Stimulated activated CD4-positive, alpha-beta T cell treated with anti-CD3 and anti-CD28 coated beads, Interleukin-2, amount 100 ng/mL, for 24 hours (primary cell): ENCODE data around the gene XPC.

Experiments used
- DNase-seq, 2 donors: peaks; one replicate each; pipeline ENCODE4 v3.0.0-alpha.2; 2020

The XPC gene

GRCh38 chr3:14146381-14147065 is 31.9 kb downstream of the XPC start:
- peak in 1 of 2 donors; percentile 9 for DNase-seq

GRCh38 chr3:14145670-14146380 is 32.6 kb downstream of the XPC start:
- DNase-seq: peak in 1 of 2 donors; percentile 15

- DNase-seq: no peak
These were observed 33.2 kb downstream of the XPC start for GRCh38 chr3:14145236-14145635.

GRCh38 chr3:14144423-14145075 is 33.9 kb downstream of the XPC start:
- peak; percentile 26 to 65 for DNase-seq

GRCh38 chr3:14143271-14144225 is 34.9 kb downstream of the XPC start:
- DNase-seq: no peak

- DNase-seq: peak; percentile 35 to 55
These were observed 35.7 kb downstream of the XPC start for GRCh38 chr3:14142567-14143270.

GRCh38 chr3:14141602-14142341 is 36.6 kb downstream of the XPC start:
- no peak for DNase-seq

GRCh38 chr3:14141144-14141543 is 37.3 kb downstream of the XPC start:
- DNase-seq: no peak

GRCh38 chr3:14140668-14141067 is 37.7 kb downstream of the XPC start:
- DNase-seq: no peak

GRCh38 chr3:14139771-14140170 is 38.6 kb downstream of the XPC start:
- no peak for DNase-seq

GRCh38 chr3:14138878-14139655 is 39.3 kb downstream of the XPC start:
- no peak for DNase-seq

GRCh38 chr3:14138109-14138877 is 40.1 kb downstream of the XPC start:
- DNase-seq: no peak

GRCh38 chr3:14137445-14137844 is 41.0 kb downstream of the XPC start:
- no peak for DNase-seq

- DNase-seq: no peak
These were observed 41.4 kb downstream of the XPC start for GRCh38 chr3:14137004-14137403.

- DNase-seq: no peak
These were observed 42.8 kb downstream of the XPC start for GRCh38 chr3:14135581-14135980.

GRCh38 chr3:14134291-14134690 is 44.1 kb downstream of the XPC start:
- DNase-seq: no peak

GRCh38 chr3:14133876-14134275 is 44.5 kb downstream of the XPC start:
- DNase-seq: no peak

- no peak for DNase-seq
These were observed 45.1 kb downstream of the XPC start for GRCh38 chr3:14133188-14133800.

GRCh38 chr3:14132689-14133088 is 45.7 kb downstream of the XPC start:
- DNase-seq: no peak
